DOHH2 (cell line): ENCODE results near the gene MTMR11.

Source experiments
- H3F3A ChIP-seq: fragments of 200-600 bp; sonication (generic), shearing (Covaris generic); 2 replicates; pipeline ENCODE4 v1.6.0; 2016; ENCODE audit warnings: antibody characterized with exemption, mild to moderate bottlenecking; ENCODE audit not compliant: control insufficient read depth, insufficient read depth
- H3K27ac ChIP-seq: fragments of 200-600 bp; sonication (generic); 2 replicates; pipeline ENCODE4 v1.5.1; 2014; ENCODE audit warnings: low read depth, mild to moderate bottlenecking, low read length, moderate library complexity
- H3K27me3 ChIP-seq: fragments of 200-600 bp; sonication (generic); 2 replicates; pipeline ENCODE4 v1.6.1; 2014; ENCODE audit warnings: mild to moderate bottlenecking, low read length, mixed read lengths; ENCODE audit not compliant: control insufficient read depth
- H3K36me3 ChIP-seq: fragments of 200-600 bp; sonication (generic); 2 replicates; pipeline ENCODE4 v1.6.1; 2014; ENCODE audit warnings: mild to moderate bottlenecking, low read length, moderate library complexity, mixed read lengths; ENCODE audit not compliant: control insufficient read depth
- H3K4me1 ChIP-seq: fragments of 200-600 bp; sonication (generic); 2 replicates; pipeline ENCODE4 v1.6.1; 2014; ENCODE audit warnings: mild to moderate bottlenecking, low read length, mixed read lengths; ENCODE audit not compliant: control insufficient read depth
- H3K4me2 ChIP-seq: fragments of 200-600 bp; sonication (generic); 2 replicates; pipeline ENCODE4 v1.6.0; 2014; ENCODE audit warnings: mild to moderate bottlenecking, low read length, moderate library complexity
- H3K4me3 ChIP-seq: fragments of 200-600 bp; sonication (generic); 2 replicates; pipeline ENCODE4 v1.5.1; 2014; ENCODE audit warnings: mild to moderate bottlenecking, low read length, mixed read lengths
- H3K79me2 ChIP-seq: fragments of 200-600 bp; sonication (generic); 2 replicates; pipeline ENCODE4 v1.6.1; 2014; ENCODE audit warnings: mild to moderate bottlenecking, low read length, mixed read lengths; ENCODE audit not compliant: control insufficient read depth
- H3K9me2 ChIP-seq: fragments of 200-600 bp; sonication (generic); replicated peaks from 2 replicates; pipeline ENCODE4 v1.6.1; 2014; ENCODE audit warnings: mild to moderate bottlenecking, low read length, mixed read lengths; ENCODE audit not compliant: control insufficient read depth
- H3K9me3 ChIP-seq: fragments of 200-600 bp; sonication (generic); 2 replicates; pipeline ENCODE4 v1.6.1; 2014; ENCODE audit warnings: antibody characterized with exemption, low read length, mixed read lengths; ENCODE audit not compliant: control insufficient read depth, insufficient read depth
- H4K20me1 ChIP-seq: fragments of 200-600 bp; sonication (generic); 2 replicates; pipeline ENCODE4 v1.6.0; 2014; ENCODE audit warnings: low read depth, mild to moderate bottlenecking, antibody characterized with exemption, low read length, moderate library complexity; ENCODE audit not compliant: control insufficient read depth, insufficient read depth
- EZH2phosphoT487 ChIP-seq: fragments of 200-600 bp; sonication (generic); IDR thresholded peaks from 2 replicates; pipeline ENCODE4 v1.6.1; 2017; ENCODE audit warnings: borderline replicate concordance, mild to moderate bottlenecking, antibody characterized with exemption, low read length, moderate library complexity, mixed read lengths
- TF ChIP-seq, protein P1 (sequence below): fragments of 200-600 bp; sonication (generic); IDR thresholded peaks from one replicate; pipeline ENCODE4 v1.5.1; 2014; ENCODE audit warnings: antibody characterized with exemption, mild to moderate bottlenecking, low read depth, low read length; ENCODE audit not compliant: poor library complexity, severe bottlenecking

MTMR11 gene

DNA sequence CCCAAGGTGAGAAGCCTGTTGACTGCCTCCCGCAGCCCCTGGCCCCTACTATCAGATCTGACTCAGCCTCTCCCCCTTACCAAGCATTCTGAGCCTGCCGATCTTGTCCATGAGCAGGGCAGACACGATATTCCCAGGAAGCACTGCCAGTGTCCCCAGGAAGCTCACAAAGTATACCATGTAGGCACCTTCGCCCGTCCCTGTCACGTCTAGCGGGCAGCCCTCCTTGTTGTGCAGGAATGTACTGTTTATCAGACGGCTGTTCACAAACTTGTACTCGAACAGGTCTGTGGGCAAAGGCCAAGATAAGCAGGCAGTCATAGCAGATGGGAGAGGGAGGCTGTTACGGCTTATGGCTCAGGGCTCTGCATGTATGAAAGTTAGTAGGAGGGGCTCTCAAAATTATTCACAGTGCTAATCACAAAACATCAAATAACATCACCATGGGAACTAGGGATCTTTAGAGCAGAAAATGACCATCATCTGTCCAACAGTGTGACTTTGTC, 30.1 kb downstream of the MTMR11 start:
- Histone ChIP-seq H3K79me2 (no peaks in the 10 kb centered on the region), H3K27me3 (peaks cover 6% of the 10 kb centered on the region), H3K4me3 (no peak overlapping the region), H4K20me1 (no peaks in the 10 kb centered on the region), H3K36me3 (no peaks in the 10 kb centered on the region), H3K27ac (no peak overlapping the region), H3K4me1 (no peaks in the 10 kb centered on the region), H3F3A (no peaks in the 10 kb centered on the region), H3K9me2 (no peaks in the 10 kb centered on the region), H3K9me3 (no peaks in the 10 kb centered on the region), H3K4me2 (no peak overlapping the region)
- TF ChIP-seq, protein P1, sequence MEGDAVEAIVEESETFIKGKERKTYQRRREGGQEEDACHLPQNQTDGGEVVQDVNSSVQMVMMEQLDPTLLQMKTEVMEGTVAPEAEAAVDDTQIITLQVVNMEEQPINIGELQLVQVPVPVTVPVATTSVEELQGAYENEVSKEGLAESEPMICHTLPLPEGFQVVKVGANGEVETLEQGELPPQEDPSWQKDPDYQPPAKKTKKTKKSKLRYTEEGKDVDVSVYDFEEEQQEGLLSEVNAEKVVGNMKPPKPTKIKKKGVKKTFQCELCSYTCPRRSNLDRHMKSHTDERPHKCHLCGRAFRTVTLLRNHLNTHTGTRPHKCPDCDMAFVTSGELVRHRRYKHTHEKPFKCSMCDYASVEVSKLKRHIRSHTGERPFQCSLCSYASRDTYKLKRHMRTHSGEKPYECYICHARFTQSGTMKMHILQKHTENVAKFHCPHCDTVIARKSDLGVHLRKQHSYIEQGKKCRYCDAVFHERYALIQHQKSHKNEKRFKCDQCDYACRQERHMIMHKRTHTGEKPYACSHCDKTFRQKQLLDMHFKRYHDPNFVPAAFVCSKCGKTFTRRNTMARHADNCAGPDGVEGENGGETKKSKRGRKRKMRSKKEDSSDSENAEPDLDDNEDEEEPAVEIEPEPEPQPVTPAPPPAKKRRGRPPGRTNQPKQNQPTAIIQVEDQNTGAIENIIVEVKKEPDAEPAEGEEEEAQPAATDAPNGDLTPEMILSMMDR = no peak
- no peak for TF ChIP-seq EZH2phosphoT487

DNA sequence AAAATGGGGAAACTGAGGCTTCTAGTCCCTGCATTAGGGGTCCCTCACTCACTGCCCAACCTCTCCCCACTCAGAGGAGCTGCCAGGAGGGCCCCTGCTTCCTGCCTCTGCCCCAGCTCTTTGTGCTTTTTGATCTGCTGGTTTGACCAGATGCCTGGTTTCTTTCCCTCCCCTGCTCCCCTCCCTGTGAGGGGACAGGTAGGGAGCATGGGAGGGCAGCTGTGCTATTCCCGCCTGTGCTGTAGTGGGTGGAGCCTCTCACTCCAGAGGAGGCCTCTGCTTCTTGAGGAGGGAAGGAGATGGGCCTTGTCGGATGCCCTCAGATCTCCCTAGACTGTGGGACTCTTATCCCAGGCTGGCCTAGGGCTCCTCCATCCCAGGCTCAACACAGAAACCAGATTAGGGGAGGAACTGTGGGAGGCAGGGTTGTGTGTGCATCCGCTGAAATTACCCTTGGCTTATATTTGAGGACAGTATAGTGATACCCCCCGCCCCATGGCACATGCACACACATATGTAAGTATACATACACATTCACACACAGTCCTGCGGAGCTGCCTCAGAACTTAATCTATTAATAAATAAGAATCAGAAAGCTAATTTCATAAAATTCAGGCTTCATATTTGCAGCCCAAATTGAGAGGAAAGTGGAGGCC, 32.7 kb downstream of the MTMR11 start:
- no peak overlapping the region for H3K27ac ChIP-seq
- TF ChIP-seq, protein P1 = no peak
- TF ChIP-seq EZH2phosphoT487 = no peak

DNA sequence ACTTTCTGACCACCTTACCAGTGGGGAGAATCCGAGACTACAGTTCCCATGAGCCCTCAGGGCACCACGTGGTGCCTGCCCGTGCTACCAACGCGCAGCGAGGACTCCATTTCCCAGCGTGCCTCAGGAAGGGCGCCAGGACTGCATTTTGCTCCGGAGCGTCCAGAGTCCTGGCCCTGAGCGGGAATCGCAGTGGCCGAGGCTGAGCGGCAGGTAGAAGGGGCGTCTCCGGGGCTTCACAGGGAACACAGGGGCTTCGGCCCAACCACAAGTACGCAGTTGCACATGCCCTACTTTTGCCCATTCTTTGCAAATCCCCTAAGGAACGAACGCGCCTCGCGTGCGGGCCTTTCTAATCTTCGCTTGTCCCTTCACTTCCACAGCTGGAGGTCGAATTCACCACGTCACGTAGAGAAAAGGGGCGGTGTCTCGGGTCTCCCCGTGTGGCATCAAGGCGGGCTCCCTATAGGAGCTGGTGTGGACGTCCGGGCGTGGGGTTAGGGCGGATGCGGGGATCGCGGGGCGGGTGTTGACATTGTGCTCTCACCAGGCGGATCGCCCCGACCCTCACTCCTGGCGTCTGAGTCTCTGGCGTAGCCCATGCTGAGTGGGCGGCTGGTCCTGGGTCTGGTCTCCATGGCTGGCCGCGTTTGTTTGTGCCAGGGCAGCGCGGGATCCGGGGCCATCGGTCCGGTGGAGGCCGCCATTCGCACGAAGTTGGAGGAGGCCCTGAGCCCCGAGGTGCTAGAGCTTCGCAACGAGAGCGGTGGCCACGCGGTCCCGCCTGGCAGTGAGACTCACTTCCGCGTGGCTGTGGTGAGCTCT, 37.0 kb downstream of the MTMR11 start, which contains the start of gene BOLA1:
BOLA1 (plus strand) TSS at position 109 of the 825 bp plus-strand sequence; CDS start at position 601, 492 bp downstream.
- H3K4me1 ChIP-seq = peaks cover 13% of the 10 kb centered on the region
- H3K79me2 ChIP-seq = no peaks in the 10 kb centered on the region; the same call in 1 of the 2 replicates
- no peak within 1 kb of the TSS for H3K27ac ChIP-seq
- H3K9me2 ChIP-seq = no peaks in the 10 kb centered on the region
- no peaks in the 10 kb centered on the region for H3K27me3 ChIP-seq
- no peaks in the 10 kb centered on the region for H4K20me1 ChIP-seq
- peak within 1 kb of the TSS; percentile 86 for H3K4me2 ChIP-seq
- peaks cover 4% of the 10 kb centered on the region; the same call in 1 of the 2 replicates for H3F3A ChIP-seq
- peak within 1 kb of the TSS; percentile 81 for H3K4me3 ChIP-seq
- no peaks in the 10 kb centered on the region for H3K9me3 ChIP-seq
- no peaks in the 10 kb centered on the region for H3K36me3 ChIP-seq
- no peak for TF ChIP-seq EZH2phosphoT487
- TF ChIP-seq, protein P1 = no peak

More for the DNA sequence above, 32.7 kb downstream of the MTMR11 start:
- Histone ChIP-seq H3K27me3 (peaks cover 2% of the 10 kb centered on the region; the same call in 1 of the 2 replicates), H3K4me2 (no peak overlapping the region), H3K9me2 (no peaks in the 10 kb centered on the region), H3K9me3 (no peaks in the 10 kb centered on the region), H3K4me3 (no peak overlapping the region), H3K4me1 (peaks cover 12% of the 10 kb centered on the region), H3K36me3 (no peaks in the 10 kb centered on the region), H3K79me2 (no peaks in the 10 kb centered on the region; the same call in 1 of the 2 replicates), H3F3A (peaks cover 4% of the 10 kb centered on the region; the same call in 1 of the 2 replicates), H4K20me1 (no peaks in the 10 kb centered on the region)
